NT2/D1 (cell line): ENCODE results near the gene RANBP6.

Experiments
- YY1 ChIP-seq: IDR thresholded peaks from 2 replicates; pipeline ENCODE4 v1.6.1; 2011; ENCODE audit not compliant: insufficient read length, insufficient read depth
- ZNF274 ChIP-seq: IDR thresholded peaks from 2 replicates; pipeline ENCODE4 v1.6.1; 2011; ENCODE audit warnings: mild to moderate bottlenecking, low read depth, low read length

- no peak for TF ChIP-seq ZNF274
- TF ChIP-seq YY1 = no peak
Measured at GRCh38 chr9:6052293-6052919, 37.0 kb upstream of the RANBP6 start.
